ENCODE measurements around the gene MSANTD3.
"Not testable (repeated sequence)": the region's sequence is repeated elsewhere in the genome, so short reads cannot be mapped to it uniquely, and the experiment has no call there.

MSANTD3 gene

DNA sequence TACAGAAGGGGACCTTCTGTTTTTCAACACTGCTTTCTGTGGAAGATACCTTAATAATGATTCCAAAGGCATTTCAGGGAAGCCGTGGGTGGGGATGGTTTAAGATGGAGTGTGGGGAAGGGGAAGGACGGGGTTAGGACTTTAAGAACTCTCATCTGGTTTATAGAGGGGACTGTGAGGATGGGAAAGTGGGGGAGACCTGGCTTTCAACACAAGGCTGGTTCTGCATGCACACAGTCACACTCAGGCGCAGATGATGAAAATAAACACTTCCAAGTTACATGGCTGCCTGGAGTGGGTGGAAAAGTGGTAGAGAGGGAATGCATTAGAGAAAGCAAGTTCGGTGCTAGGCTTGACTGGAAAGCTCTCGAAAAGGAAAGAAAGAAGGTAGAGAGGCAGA lies 4.9 kb downstream of the MSANTD3 start:
- TF ChIP-seq, protein P1, sequence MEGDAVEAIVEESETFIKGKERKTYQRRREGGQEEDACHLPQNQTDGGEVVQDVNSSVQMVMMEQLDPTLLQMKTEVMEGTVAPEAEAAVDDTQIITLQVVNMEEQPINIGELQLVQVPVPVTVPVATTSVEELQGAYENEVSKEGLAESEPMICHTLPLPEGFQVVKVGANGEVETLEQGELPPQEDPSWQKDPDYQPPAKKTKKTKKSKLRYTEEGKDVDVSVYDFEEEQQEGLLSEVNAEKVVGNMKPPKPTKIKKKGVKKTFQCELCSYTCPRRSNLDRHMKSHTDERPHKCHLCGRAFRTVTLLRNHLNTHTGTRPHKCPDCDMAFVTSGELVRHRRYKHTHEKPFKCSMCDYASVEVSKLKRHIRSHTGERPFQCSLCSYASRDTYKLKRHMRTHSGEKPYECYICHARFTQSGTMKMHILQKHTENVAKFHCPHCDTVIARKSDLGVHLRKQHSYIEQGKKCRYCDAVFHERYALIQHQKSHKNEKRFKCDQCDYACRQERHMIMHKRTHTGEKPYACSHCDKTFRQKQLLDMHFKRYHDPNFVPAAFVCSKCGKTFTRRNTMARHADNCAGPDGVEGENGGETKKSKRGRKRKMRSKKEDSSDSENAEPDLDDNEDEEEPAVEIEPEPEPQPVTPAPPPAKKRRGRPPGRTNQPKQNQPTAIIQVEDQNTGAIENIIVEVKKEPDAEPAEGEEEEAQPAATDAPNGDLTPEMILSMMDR (IDR thresholded peaks at IDR 0.05): no peak
- no peak for TF ChIP-seq ZFX (IDR thresholded peaks at IDR 0.05; ENCODE audit: borderline replicate concordance)
- H3K27ac ChIP-seq: no peak overlapping the region

DNA sequence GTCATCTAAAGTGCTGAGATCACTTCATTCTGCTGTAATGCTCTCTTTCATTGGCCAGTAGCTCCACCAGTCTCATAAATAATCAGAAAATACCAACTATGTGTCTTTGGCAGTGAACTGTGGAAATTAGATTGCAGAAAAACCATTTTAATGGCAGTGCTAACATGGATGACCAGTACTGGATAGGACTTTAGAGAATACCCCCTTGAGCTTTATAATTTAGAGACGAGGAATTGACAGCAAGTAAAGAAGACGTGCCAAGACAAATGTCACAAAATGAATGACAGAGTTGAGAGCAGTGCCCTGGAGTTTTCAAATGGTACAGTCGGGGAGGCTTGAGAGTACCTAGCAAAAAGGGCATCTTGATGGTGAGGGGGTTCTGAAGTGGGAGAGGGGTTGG lies 5.8 kb downstream of the MSANTD3 start:
- H3K27ac ChIP-seq: no peak overlapping the region
- TF ChIP-seq ZFX (IDR thresholded peaks at IDR 0.05; ENCODE audit: borderline replicate concordance): no peak
- TF ChIP-seq, protein P1 (IDR thresholded peaks at IDR 0.05): no peak

DNA sequence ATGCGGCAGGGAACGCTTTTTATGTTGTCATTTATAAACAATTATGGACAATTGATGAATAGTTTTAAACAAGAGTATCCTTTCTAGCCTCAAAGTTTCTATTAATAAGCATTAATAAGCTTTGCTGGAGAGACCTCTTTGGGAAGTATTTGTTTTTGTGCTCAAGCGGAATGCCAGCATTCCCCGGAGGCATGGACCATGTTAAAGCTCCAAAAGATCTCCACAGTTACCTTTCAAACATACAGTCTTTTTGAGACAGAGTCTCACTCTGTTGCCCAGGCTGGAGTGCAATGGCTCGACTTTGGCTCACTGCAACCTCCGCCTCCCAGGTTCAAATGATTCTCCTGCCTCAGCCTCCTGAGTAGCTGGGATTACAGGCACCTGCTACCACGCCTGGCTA lies 9.6 kb downstream of the MSANTD3 start:
- H3K27ac ChIP-seq: no peak overlapping the region
- TF ChIP-seq, protein P1 (IDR thresholded peaks at IDR 0.05): no peak
- no peak for TF ChIP-seq ZFX (IDR thresholded peaks at IDR 0.05; ENCODE audit: borderline replicate concordance)

DNA sequence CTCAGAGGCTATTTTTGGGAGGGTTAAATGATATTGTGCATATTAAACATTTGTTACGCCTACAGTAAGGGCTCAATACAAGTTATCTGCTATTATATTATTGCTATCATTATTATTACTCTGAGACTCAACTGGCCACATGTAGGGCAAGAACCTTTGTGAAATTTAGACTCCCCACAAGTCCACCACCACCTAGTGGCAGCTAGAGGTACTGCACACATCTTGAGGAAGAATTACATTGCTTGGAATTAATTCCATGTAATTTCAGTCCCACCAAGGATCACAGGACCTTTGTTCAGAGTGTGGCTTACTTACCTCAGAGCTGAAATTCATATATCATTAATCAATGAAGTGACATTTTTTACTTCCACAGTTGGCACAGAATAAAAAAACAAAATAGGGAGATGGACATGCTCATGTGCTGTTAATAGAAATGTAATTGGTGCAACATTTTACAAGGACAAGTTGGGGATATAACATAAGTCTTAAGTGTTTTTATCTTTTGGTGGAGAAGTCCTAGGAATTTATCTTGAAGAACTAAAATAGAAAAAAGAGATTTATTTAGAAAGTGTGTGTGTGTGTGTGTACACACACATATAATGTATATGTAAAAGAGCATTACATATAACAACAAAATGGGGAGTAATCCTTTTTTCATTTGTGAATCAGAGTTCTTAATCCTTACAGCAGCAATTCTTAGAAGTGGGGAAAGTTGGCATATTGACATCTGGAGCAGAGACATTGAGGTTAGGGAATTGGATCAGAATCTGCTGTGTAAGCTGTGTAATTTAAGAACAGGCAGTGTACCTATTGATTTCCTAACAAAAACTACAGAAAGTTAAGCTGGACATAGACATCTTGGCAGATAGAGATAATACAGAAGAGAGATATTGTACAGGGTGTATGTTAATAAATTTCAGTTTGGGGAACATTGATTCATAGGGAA lies 11.2 kb downstream of the MSANTD3 start:
- no peak for TF ChIP-seq ZFX (IDR thresholded peaks at IDR 0.05; ENCODE audit: borderline replicate concordance)
- TF ChIP-seq, protein P1 (IDR thresholded peaks at IDR 0.05): peak; percentile 96

DNA sequence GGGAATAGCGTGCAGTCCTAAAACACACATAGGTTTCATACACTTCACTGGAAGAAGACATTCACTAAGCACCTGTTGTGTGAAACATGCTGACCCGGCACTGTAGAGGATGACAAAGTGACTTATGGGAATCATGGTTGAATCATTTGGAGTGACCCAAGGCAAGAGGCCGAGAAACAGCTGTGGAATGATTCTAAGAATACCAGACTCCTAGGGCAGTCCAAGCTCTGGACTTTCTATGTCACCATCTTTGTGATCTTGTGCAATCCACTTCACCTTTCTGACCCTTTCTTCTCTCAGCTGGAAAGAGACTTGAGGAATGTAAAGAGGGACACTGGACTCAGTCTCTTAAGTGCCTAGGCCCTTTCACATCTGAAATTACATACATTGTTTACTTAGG lies 13.1 kb downstream of the MSANTD3 start:
- H3K27ac ChIP-seq: no peak overlapping the region
- no peak for TF ChIP-seq ZFX (IDR thresholded peaks at IDR 0.05; ENCODE audit: borderline replicate concordance)
- TF ChIP-seq, protein P1 (IDR thresholded peaks at IDR 0.05): no peak

More for the DNA sequence above, 11.2 kb downstream of the MSANTD3 start:
- H3K27ac ChIP-seq: no peak overlapping the region

DNA sequence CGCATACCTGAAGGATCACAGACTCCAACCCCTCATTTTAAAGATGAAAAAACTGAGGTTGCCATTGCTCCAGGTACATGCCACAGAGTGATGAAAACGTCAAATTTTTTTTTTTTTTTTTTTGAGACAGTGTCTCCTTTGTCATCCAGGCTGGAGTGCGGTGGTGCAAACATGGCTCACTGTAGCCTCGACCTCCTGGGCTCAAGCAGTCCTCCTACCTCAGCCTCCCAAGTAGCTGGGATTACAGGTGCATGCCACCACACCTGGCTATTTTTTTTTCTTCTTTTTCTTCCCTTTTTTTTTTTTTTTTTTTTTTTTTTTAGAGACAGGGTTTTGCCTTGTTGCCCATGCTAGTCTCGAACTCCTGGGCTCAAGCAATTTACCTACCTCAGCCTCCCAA lies 13.5 kb downstream of the MSANTD3 start:
- not testable (repeated sequence) for H3K27ac ChIP-seq

DNA sequence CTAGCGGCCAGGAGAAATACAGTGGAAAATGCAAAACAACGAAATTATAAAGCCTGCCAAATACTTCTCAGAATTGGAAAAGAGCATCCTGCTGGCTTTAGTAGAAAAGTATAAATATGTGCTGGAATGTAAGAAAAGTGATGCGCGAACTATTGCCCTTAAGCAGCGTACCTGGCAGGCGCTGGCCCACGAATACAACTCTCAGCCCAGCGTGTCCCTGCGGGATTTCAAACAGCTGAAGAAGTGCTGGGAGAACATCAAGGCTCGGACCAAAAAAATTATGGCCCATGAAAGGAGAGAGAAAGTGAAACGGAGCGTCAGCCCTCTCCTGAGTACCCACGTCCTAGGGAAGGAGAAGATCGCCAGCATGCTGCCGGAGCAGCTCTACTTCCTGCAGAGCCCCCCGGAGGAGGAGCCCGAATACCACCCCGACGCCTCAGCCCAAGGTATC lies 15.0 kb downstream of the MSANTD3 start:
- TF ChIP-seq, protein P1 (IDR thresholded peaks at IDR 0.05): no peak
- TF ChIP-seq ZFX (IDR thresholded peaks at IDR 0.05; ENCODE audit: borderline replicate concordance): no peak
- H3K27ac ChIP-seq: no peak overlapping the region
